Subcutaneous abdominal adipose tissue (tissue), 5 donors: Measurements from ENCODE around the gene DCAF8.
A peak's percentile ranks its signal among the peaks of the same experiment; 100 is the strongest.

Source experiments
- H3K27ac ChIP-seq: one replicate; pipeline ENCODE4 v1.7.0; 2013; ENCODE audit warnings: low read depth, mild to moderate bottlenecking, inconsistent platforms, low read length, moderate library complexity
- H3K27me3 ChIP-seq, 5 donors: one replicate each; pipeline ENCODE4 v1.7.0; 2013; ENCODE audit warnings: low read length in 5 of 5, inconsistent platforms in 1 of 5; ENCODE audit not compliant: control insufficient read depth in 5 of 5, insufficient read depth in 4 of 5
- H3K36me3 ChIP-seq, 5 donors: one replicate each; pipeline ENCODE4 v1.7.0; 2013; ENCODE audit warnings: low read length in 5 of 5; ENCODE audit not compliant: control insufficient read depth in 5 of 5, insufficient read depth in 5 of 5
- H3K4me1 ChIP-seq, 5 donors: one replicate each; pipeline ENCODE4 v1.7.0; 2013; ENCODE audit warnings: low read length in 5 of 5, mild to moderate bottlenecking in 3 of 5, moderate library complexity in 1 of 5; ENCODE audit not compliant: control insufficient read depth in 5 of 5, insufficient read depth in 5 of 5
- H3K4me3 ChIP-seq, 5 donors: one replicate each; pipeline ENCODE4 v1.7.0; 2013; ENCODE audit warnings: low read length in 5 of 5, low read depth in 1 of 5
- H3K9ac ChIP-seq, 5 donors: one replicate each; pipeline ENCODE4 v1.7.0; 2013; ENCODE audit warnings: low read length in 5 of 5, mild to moderate bottlenecking in 4 of 5, moderate library complexity in 3 of 5
- H3K9me3 ChIP-seq, 5 donors: one replicate each; pipeline ENCODE4 v1.7.0; 2013; ENCODE audit warnings: low read length in 5 of 5; ENCODE audit not compliant: control insufficient read depth in 5 of 5
- donor health status: healthy.
- donor health status: healthy.
- donor health status: healthy.
- donor health status: healthy.
- donor health status: healthy.

Gene DCAF8

DNA sequence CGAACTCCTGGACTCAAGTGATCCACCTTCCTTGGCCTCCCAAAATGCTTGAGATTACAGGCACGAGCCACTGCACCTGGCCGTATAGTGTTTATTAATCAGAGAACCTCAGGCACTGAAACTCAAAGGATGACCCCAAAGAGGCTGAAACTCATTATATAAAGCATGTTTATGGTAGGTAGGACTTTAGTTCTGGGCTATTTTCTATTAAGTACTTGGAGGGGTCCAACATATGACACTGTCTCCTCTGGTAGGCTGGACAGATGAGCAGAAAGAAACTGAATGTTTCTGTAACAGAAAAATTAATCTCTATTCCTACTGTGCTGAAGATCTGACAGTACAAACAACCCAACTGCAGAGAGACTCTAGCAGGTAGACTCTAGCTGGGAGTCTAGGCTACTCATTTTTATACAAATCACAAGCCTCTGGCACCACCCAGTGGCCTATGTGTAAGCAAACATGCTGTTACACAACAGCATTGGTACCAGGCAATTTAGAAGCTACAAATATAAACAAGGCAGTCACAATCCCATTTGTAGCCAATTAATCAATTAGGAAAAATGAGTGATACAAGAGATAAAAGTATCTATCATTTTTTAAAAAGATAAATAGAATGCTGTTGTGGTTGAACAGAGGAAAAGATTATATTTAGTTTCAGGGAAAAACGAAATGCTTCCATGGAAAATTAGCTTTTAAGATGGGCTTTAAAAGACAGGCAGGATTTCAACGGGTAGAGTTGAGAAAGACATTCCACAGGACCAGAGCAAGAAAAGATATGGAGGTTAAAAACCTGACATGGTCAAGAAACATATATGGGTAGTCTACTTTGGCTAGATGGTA lies 10.4 kb downstream of the DCAF8 start:
- no peak overlapping the region for H3K4me3 ChIP-seq
- peak overlapping the region in 2 of 5 donors; percentile 13 for H3K9ac ChIP-seq
- H3K27me3 ChIP-seq: no peaks in the 10 kb centered on the region
- no peaks in the 10 kb centered on the region for H3K9me3 ChIP-seq
- peak overlapping the region; percentile 75 for H3K27ac ChIP-seq
- H3K4me1 ChIP-seq: peaks cover 3 to 16% (median 10%) of the 10 kb centered on the region in 5 donors
- peaks cover 0 to 5% (median 0%) of the 10 kb centered on the region in 5 donors for H3K36me3 ChIP-seq

DNA sequence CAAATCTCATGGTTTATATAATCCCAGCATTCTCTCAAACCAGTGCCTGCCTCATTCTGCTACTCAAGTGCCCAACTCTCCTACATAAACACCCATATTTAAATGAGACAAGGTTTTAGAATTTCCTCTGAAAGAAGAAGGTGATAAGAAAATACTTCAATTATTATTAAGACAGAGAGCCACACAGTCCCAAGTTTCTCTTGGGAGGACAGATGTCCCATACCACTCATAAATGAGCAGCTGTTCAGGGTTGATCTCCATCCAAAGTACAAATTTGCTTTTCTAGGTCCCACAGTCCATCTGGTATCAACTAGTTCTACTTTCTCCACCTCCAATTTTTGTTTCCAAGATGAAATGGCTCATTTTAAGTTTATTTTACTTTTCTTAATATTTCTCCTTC lies 11.3 kb downstream of the DCAF8 start:
- Histone ChIP-seq H3K4me1 (peaks cover 2 to 8% (median 4%) of the 10 kb centered on the region in 5 donors), H3K9me3 (no peaks in the 10 kb centered on the region), H3K27ac (no peak overlapping the region), H3K4me3 (no peak overlapping the region), H3K9ac (no peak overlapping the region), H3K27me3 (no peaks in the 10 kb centered on the region), H3K36me3 (peaks cover 0 to 5% (median 0%) of the 10 kb centered on the region in 5 donors)

DNA sequence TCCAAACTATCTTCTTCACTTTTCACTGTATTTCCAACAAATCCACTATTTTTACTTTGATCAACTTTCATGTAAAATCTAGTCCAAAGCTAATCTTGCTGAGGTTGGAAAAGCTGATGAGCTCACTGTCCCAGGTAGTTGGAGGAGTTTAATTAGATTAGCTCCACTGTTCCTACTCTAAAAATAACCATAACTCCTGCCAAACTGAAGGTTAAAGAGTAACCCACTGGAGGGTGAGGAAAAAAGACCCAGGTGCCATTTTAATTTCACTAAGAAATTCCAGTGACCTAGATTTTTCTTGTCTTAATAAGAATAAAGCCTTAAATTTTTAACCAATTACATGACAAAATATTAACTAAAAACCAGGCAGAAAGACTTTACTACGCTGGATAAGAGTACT lies 15.3 kb downstream of the DCAF8 start:
- peaks cover 0 to 16% (median 4%) of the 10 kb centered on the region in 5 donors for H3K4me1 ChIP-seq
- no peaks in the 10 kb centered on the region for H3K27me3 ChIP-seq
- no peak overlapping the region for H3K9ac ChIP-seq
- no peaks in the 10 kb centered on the region for H3K9me3 ChIP-seq
- H3K36me3 ChIP-seq: peaks cover 8 to 21% (median 15%) of the 10 kb centered on the region in 5 donors
- H3K4me3 ChIP-seq: no peak overlapping the region
- H3K27ac ChIP-seq: no peak overlapping the region

- no peak overlapping the region for H3K27ac ChIP-seq
- no peak overlapping the region for H3K9ac ChIP-seq
Measured at GRCh38 chr1:160245434-160245833, 16.9 kb downstream of the DCAF8 start.

DNA sequence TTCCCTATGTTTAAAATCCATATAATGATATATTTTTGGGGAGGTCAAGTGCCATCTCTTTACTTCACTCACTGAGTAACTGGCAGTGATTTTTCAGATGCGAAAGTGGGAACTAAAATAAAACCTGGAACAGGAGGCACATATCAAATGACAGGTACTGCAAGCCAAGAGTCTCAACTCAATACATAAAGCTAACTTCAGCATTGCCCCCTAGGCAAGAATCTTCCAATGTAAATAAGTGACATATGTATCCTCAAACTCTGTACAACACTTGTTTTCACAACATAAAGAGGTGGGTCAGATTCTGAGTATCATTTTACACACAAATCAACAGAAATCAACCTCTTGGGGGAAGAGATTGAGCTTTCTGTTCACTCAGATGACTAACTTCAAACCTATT lies 18.1 kb downstream of the DCAF8 start:
- Histone ChIP-seq H3K9me3 (no peaks in the 10 kb centered on the region), H3K36me3 (peaks cover 21 to 47% (median 32%) of the 10 kb centered on the region in 5 donors), H3K4me3 (no peak overlapping the region), H3K27me3 (no peaks in the 10 kb centered on the region), H3K27ac (no peak overlapping the region), H3K9ac (no peak overlapping the region), H3K4me1 (peaks cover 0 to 12% (median 0%) of the 10 kb centered on the region in 5 donors)

More at GRCh38 chr1:160245434-160245833, 16.9 kb downstream of the DCAF8 start:
- H3K27me3 ChIP-seq: no peaks in the 10 kb centered on the region
- peaks cover 0 to 12% (median 3%) of the 10 kb centered on the region in 5 donors for H3K4me1 ChIP-seq
- H3K36me3 ChIP-seq: peaks cover 13 to 34% (median 19%) of the 10 kb centered on the region in 5 donors
- no peaks in the 10 kb centered on the region for H3K9me3 ChIP-seq
- H3K4me3 ChIP-seq: no peak overlapping the region

- no peak overlapping the region for H3K9ac ChIP-seq
- peaks cover 23 to 51% (median 36%) of the 10 kb centered on the region in 5 donors for H3K36me3 ChIP-seq
- H3K27ac ChIP-seq: no peak overlapping the region
- H3K4me1 ChIP-seq: peaks cover 0 to 12% (median 0%) of the 10 kb centered on the region in 5 donors
- H3K9me3 ChIP-seq: no peaks in the 10 kb centered on the region
- no peaks in the 10 kb centered on the region for H3K27me3 ChIP-seq
- no peak overlapping the region for H3K4me3 ChIP-seq
Measured at GRCh38 chr1:160243767-160244166, 18.6 kb downstream of the DCAF8 start.

GRCh38 chr1:160239582-160240299 lies 22.6 kb downstream of the DCAF8 start:
- no peak overlapping the region for H3K4me3 ChIP-seq
- peaks cover 0 to 12% (median 0%) of the 10 kb centered on the region in 5 donors for H3K4me1 ChIP-seq
- H3K27me3 ChIP-seq: no peaks in the 10 kb centered on the region
- H3K9me3 ChIP-seq: no peaks in the 10 kb centered on the region
- H3K36me3 ChIP-seq: peaks cover 49 to 84% (median 67%) of the 10 kb centered on the region in 5 donors
- H3K27ac ChIP-seq: no peak overlapping the region
- no peak overlapping the region for H3K9ac ChIP-seq

DNA sequence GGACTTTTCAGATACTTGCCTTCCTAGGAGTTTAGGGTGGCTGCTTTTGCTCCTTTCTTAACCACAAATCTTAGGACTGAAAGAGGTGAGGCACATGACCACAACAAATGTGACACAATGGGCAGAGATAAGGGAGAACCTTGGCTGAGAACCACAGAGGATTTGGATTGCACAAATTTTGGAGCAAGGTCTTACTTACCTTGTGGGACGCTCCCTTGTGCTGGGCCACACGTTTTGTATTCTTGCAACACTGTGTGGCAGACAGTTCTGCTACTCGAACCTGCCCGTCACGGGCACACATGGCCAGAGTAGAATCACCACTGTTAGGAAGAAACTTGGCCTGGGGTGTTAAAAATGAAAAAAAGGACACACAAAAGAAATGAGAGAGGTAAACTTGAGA lies 23.9 kb downstream of the DCAF8 start:
- H3K9me3 ChIP-seq: no peaks in the 10 kb centered on the region
- H3K36me3 ChIP-seq: peaks cover 55 to 82% (median 64%) of the 10 kb centered on the region in 5 donors
- no peak overlapping the region for H3K27ac ChIP-seq
- H3K9ac ChIP-seq: no peak overlapping the region
- H3K27me3 ChIP-seq: no peaks in the 10 kb centered on the region
- H3K4me1 ChIP-seq: peaks cover 0 to 4% (median 0%) of the 10 kb centered on the region in 5 donors
- no peak overlapping the region for H3K4me3 ChIP-seq

- Histone ChIP-seq H3K27ac (no peak overlapping the region), H3K27me3 (no peaks in the 10 kb centered on the region), H3K9me3 (no peaks in the 10 kb centered on the region), H3K9ac (no peak overlapping the region), H3K4me3 (no peak overlapping the region), H3K4me1 (no peaks in the 10 kb centered on the region), H3K36me3 (peaks cover 52 to 80% (median 62%) of the 10 kb centered on the region in 5 donors)
Measured at GRCh38 chr1:160237558-160237957, 24.8 kb downstream of the DCAF8 start.

- Histone ChIP-seq H3K4me3 (no peak overlapping the region), H3K27ac (no peak overlapping the region), H3K36me3 (peaks cover 48 to 81% (median 63%) of the 10 kb centered on the region in 5 donors), H3K4me1 (no peaks in the 10 kb centered on the region), H3K9me3 (no peaks in the 10 kb centered on the region), H3K27me3 (no peaks in the 10 kb centered on the region), H3K9ac (no peak overlapping the region)
Measured at GRCh38 chr1:160236806-160237205, 25.5 kb downstream of the DCAF8 start.
